ENCODE data around the gene AFF3.
A peak's percentile ranks its signal among the peaks of the same experiment; 100 is the strongest.
"Not testable (repeated sequence)": the region's sequence is repeated elsewhere in the genome, so short reads cannot be mapped to it uniquely, and the experiment has no call there.

AFF3 gene

DNA sequence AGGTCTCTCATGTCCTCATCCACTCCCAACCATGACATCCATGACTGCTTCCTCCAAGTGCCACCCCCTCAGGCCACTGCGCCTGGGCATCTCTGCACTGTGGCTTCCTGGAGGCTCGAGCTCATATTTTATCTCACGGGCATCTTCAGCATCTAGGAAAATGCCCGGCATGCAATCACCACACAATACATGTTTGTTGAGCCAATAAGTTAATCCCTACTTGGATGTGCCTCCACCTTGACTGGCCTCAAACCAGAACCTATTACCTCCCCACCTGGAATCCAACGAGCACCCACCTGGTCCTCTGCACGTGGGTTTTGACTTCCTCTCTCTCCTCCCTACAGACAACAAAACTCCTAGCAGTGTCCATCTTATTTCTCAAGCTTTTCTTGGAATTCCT lies 453.7 kb downstream of the AFF3 start:
- no peak for DNase-seq

DNA sequence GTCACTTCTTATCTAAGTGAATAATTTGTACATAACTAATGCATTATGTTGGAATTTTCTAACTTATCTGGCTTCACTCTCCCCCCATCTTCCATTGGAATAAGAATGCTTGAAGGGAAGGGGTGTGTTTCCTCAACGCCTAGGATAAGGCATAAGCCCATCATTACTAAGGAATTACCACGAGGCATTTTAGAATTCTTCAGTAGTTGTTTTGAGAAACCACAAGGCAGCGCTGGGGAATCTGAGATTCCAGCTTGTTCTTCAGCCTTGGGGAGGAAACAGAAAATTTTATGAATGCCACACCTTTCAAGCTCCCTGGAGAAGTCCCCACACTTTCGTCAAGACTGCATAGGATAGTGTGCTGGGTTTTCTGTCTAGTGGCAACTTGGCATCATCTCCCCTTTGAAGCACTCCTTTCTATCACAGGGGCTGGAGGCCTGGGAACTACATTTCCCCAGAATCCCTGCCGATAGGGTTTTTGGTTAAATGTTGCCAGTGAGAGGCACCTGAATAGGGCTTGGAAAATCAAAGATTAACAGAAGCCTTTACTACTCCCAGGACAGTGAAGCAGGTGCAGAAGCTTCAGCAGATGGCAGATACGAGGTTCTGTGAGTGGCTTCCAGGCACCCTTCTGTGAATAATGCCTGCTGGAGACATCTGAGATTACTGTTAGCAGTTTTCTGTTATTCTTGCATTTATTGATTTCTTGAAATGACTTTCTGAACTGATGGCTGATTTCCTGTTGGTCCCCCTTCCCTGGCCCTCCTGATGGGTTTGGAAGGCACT lies 459.9 kb downstream of the AFF3 start:
- no peak for DNase-seq

DNA sequence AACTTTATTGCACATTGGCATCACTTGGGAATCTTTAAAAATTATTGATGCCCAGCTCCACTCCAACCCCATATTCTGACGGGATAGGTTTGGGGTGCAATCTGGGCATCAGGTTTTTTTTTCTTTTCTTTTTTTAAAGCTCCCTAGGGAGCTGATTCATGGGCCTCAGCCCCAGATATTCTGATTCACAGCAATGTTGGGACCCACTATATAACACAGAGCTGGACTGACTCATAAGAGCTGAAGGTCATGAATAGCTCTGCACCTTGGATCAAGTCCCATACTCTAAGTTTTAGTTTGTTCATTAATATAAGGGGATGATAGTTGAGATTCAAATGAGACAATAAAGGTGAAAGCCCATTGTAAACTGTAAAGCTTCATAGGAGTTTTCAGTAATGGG lies 461.4 kb downstream of the AFF3 start:
- no peak for DNase-seq

DNA sequence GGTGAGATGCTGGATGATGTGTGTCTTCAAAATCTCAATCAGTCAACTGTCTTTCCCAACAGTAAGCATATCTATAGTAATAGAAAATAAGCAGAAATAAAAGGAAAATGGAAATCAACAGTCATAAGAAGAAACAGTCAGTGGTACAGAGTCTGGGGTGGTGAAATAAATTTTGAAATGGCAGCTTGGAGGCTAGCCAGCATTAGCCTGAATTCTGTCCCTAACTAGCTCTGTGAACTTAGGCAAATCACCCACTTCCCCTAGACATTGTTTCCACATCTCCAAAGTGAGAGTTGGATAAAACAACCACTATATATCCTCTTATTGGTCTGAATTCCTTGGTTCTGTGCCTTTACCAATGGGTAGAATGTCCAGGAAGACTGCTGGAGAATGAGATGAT lies 462.9 kb downstream of the AFF3 start:
- peak; percentile 55 to 74 for DNase-seq

DNA sequence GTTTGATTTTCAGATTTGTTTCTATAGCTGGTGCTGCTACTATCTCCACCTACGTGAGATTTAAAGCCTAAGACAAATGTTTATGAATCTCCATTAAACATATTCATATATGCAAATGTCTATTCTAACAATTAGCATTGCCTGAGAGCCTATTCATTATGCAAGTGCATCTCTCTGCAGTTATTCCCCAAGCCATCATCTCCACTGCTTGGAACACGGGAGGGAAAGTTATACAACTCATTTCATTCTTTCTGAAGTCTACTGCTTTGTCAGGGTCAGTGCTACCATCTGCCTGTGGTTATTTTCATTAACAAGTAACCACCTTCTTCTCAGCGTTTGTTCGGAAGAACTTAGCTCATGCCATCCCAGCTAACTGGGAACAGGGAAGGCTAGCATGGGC lies 463.8 kb downstream of the AFF3 start:
- peak in 1 of 2 experiments; percentile 38 for DNase-seq

DNA sequence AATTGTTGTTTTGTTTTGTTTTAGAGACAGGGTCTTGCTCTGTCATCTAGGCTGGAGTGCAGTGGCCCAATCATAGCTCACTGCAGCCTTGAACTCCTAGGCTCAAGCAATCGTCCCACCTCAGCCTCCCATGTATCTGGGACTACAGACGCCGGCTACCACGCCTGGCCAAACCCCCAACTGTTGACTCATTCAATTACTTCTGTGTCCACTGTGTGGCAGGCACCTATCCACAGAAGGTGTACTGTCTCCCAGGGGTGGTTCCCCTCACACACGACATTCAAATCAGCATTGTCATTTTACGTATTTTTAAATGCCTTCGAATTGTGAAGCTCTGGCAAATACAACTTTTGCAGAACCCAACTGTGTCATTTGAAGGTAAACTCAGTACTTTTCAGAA lies 464.6 kb downstream of the AFF3 start:
- no peak for DNase-seq

DNA sequence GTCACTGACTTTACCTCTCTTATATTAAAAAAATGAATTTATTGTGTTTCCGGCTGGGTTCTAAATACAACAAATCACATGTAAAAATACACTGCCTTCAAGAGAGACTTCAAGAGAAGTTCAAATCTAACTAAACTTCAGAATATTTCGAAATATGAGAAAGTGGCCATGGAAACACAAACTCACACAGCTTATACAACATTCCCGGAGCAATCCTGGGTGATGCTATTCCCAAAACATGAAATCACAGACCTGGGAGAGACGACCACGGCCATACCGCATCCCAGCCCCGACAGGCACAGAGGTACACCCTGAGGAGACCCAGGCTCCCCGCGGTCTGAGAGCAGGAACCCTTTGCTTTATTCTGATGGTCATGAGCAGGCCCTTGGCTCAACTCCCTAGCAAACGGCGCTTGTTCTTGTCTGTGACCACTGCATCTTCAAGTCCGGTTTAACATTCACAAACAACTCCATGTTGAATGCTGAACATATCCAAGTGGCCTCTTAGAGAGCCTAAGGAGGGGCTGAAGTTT lies 467.2 kb downstream of the AFF3 start:
- DNase-seq: no peak

DNA sequence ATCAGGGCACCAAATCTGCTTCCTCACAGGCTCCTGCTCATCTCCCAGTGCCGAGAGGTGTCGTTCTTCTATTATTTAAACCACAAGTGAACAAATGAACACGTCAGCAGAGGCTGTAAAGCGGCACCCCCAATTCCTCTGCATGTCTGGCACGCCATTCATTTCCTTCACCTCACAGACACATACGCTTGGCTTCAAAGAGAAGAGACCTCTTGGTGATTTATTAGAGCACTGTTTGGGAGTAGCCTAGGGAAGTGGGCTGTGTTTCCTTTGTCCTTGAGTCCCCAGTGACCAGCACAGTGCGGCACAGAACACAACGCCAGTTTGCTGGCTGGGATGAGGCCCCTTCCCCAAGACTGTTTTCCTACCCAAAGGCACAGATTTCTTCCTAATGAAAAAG lies 468.3 kb downstream of the AFF3 start:
- DNase-seq: no peak

DNA sequence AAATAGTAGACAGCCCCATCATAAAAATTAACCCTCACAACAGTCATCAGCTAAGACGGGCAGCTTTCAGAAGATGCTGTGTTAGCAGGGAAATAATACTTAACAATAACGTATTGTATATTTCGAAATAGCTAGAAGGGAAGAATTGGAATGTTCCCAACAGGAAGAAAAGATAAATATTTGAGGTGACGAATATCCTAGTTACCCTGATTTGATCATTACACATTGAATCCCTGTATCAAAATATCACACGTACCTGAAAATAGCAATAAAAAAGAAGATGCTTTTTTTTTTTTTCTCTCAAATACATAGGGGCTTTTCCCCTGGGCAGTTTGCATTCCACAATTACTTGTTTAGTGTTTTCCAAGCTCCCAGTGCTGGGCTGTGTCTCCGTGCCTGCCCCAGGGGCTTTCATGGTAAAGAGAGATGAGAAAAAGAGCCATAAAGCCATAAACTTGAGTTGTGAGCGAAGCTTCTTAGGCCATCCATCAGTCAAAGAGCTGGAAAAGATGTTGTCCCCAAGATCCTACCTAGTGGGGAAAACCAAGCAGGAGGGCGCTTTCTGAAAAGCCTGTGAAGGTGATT lies 469.5 kb downstream of the AFF3 start:
- no peak for DNase-seq

DNA sequence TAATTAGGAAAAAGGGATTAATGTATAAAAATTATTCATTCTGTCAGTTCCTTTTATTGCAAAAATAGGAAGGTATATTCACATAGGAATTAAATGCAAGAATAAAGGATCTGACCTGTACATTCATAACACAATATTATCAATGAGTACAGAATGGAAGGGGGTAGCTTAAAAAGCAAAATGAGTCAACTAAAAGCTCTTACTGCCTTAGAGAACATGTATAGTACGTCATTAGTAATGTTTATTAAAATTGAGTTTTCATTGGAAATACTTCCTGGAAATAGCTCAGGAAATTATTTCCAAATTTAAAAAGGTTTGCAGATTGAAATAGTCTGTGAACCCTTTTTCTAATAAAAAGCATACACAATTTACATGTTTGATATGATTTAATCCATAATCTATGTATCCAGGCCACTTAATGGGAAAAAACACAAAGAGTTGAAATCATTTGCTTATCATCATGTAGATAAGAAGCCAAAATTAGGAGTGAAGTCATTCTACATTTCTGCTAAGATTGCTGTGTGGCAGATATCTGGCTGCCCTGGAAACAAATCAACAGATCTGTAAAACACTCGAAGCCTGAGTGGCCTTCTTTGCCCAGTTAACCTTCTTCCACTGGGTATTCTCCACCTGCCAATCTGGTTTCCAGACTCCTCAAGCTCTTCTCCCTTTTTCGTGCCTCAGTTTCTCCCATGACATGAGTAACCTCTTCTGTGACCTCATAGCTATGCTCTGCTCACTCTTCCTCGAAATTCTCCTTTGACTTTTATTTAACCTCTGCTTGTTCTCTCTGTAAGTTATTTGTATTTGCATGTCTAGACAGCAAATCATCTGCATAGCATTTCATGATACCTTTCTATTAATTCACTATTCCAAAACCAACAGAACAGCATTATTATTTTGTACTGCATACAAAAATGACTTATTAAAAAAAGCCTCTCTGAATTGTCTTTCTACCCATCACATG lies 471.3 kb downstream of the AFF3 start:
- DNase-seq: peak in 1 of 2 experiments; percentile 42

DNA sequence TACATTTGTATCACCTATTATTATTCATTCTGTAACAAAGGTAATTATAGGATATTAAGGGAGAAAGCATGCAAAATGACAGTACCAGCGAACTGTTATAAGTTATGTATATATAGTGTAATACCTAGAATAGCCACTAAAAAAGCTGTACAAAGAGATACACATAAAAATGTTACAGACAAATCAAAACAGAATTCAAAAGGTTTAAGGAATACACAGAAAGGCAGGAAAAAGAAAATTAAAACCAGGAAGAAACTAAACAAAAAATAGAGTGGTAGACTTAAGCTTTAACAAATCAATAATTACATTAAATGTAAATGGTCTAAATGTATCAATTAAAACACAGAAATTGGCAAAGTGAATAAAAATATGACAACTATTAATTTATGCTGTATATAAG lies 476.1 kb downstream of the AFF3 start:
- DNase-seq: no peak

DNA sequence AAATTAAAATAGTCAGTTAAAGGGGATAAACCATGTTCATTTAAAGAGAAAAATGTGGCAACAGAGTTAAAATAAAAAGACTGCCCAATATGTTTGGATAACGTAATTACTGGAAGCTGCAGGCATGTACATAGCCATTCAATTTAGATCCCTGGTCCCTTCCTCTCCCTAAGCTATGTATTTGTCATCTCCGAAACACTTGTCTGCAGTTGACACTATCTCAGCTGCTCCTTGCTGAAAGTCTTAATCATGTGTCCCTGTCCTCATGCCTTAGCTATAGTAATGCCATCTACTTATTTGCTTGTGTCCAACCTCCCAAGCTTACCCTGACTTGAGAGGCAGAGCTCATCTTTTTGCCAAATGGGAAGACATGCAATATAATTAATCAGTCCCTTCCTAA lies 478.7 kb downstream of the AFF3 start:
- no peak for DNase-seq

DNA sequence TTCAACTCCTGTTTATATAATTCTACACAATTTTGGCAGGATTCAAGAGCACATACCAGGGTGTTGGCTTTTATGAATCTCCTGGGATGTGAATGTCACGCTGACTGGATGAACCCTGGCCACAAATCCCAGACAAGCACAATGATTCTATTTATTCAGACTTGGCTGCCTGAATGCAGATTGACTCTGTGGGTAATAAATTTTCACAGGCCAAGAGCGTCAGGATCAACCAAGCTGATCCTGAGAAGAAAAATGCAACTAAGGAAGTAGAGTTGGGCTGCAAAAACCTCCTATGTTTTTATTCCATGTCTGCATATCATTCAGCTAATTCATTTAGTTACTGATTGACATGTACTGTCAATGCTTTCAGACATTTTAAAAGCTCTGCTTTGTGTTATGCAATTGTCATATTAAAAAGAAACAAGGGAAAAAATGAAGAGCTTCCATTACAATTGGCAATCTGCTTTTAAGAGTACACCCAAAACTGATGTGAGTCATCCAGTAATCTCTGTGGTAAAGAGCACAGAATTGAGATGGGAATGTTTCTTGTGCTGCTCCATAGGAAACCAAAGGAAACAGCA lies 479.5 kb downstream of the AFF3 start:
- peak; percentile 89 to 93 for DNase-seq

DNA sequence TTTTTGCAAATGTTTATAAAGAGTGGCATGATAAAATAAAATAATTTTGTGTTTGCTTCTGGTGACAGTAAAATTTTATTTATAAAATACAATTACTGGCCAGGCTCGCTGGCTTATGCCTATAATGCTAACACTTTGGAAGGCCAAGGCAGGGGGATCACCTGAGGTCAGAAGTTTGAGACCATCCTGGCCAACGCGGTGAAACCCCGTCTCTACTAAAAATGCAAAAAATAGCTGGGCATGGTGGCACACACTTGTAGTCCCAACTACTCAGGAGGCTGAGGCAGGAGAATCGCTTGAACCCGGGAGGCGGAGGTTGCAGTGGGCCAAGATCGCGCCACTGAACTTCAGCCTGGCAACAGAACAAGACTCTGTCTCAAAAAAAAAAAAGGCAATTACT lies 480.6 kb downstream of the AFF3 start:
- not testable (repeated sequence) for DNase-seq

DNA sequence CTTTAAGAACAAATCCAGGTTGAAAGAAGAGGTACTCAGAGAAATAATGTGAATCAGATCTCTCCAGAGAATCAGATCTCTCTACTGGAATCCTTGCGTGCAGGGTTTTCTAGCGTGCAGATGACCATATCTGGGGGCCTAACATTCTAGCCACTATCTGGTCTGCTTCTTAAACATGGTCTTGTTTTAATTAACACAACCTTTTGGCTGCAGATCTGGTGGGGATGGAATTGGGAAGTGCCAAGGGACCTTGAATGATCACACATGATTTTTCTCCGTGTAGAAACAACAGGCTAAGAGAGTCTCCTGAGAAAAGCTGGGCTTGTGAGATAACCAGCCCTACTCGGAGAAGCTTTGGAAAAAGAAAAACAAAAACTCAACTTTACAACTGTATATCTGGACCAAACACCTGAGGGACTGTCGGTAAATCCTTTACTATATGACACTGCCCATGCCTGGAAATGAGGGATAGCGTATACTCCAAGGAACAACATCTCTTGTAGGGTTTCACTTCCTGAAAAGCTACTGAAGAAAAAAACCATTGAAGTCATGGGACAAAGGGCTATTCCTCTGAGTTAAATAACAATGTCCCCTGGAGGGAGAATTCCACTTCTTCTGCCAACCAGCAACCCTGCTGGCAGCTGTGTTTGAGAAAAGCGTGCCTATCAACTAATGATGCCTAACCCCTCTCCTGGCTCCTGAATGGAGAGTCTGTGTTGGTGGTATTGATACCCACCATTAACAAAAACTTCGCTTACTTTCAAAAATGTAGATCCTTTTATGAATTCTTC lies 481.6 kb downstream of the AFF3 start:
- no peak for DNase-seq

DNA sequence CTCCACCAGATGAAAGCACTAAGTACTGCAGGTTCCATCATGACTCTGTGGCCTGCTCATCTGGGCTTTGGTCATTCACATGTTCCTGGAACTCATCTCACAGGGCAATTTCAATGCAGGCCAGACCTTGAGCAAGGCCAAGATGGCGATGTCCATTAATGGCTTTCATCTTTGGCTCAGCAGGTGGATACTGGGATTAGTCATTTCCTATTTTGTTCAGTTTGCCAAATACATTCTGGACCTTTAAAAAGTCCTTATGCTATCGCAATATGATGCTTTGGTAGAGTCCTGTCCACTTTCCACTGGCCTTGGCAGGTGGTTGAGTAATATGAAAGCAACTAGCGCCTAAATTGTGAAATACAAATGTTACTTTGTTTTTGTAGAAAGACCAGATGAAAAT lies 482.5 kb downstream of the AFF3 start:
- no peak for DNase-seq

DNA sequence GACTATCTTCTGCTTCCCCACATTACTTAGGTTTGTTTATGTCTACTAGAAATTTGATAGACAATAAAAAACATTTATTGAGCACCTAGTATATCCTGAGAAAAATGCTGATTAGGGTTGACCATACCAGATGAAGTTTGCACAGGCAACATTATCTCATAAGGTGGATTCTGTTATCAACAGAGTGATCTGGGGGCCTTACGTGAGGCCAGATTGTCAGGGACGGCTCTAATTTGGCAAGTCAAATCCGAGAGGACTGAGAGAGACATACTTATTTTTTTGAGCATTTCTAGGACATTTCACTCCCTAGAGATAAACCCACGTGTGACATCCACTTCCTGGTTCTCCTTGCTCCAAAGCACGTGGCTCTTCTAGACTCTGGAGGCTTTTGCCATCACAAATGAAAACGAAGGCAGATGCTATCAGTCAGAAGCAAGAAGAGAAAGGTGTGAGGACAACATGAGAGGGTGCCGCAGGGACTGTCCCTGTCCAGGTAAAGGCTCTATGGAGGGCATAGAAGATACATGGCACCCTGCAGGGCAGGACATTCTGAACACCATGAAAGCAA lies 484.6 kb downstream of the AFF3 start:
- DNase-seq: no peak

DNA sequence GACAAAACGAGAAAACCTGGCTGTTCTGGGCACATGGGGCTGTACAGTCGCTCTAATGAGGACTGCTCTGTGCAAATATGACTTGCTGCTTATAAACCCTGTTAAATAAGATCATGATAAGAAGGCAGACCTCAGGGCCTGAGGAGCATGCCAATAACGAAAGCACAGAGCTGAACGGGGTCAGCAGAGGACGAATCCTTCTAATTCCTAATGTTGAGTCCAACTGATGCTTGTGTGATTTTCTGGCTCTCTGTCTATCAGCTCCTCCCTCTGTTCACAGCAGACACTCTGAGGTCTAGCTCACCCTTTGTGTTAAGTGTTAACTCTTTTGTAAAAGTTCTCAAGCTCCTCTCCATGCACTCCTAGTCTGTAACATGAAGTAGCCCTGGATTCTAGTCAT lies 485.4 kb downstream of the AFF3 start:
- DNase-seq: no peak

DNA sequence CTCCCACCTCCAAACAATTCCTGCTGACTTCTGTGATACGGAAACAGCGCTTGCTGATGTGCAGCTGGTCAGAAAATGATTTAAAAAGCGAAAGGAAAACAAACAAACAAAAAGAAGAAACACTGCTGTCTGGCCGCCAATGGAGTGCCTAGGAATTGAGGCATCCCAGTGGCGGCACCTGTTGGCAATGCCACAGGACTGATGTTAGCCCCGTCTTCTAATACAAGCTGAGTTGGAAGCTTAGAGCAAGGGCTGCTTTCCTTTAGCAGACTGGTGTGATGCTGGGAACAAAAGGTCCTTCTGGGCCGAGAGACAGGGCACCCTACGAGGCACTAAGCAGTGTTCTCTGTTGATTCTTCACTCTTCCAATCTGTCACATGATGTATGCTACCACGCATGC lies 489.0 kb downstream of the AFF3 start:
- DNase-seq: no peak

DNA sequence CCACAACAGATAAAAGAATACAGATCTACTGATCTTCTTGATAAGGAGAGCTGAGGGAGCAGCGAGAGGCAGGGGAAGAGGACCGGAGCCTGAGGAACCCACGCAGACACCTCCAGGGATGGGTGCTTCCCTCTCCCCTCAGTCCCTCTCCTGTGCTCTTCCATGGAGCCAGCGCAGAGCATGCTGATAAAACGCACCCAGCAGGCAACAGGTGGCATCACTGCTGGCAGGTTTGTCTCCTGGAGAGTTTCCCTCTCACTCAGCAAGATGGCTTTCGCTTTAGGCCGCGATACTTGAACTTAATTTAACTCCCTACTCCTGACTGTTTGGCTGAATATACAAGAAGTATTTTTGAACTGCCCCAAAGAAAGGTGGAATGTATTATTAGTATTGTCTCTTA lies 489.5 kb downstream of the AFF3 start:
- no peak for DNase-seq

DNA sequence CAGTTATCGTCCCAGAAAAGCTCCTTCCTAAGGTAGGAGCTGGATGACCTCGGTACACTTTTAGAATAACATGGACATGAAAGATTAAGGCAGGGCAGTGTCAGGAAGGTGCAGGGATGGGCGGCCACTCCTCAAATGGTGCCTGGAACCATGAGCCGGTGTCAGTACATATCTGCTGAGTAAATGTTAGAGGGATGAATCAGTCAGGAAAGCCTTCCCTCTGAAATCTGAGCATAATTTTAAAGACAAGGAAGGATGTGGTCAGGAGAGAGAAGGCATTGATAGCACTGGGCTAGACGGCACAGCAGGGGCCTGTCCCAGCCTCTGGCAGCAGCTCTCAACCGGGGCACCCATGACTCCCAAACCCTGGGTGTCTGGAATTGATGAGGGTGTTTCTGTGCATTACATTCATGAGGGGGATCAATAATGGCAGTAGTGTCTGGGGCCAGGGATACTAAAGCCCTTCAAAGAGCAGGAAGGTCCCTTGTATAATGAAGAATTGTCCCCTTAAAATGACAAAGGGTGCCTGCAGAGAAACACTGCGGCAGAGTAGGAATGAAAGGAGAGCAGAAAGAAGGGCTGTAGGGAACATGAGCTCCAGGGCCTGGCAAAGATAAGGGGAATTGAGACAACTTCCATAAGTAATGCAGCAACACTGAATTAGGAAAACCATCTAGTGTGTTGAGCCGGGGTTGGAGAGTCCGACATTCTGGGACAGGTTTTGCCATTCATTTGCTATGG lies 490.3 kb downstream of the AFF3 start:
- no peak for DNase-seq
